SKM-1 treated with dmso at 0.1 percent for 144 hours (cell line): ENCODE data around the gene C1QB.

Experiments
- DNase-seq: peaks from one replicate; lab custom pipeline; 2025; ENCODE audit not compliant: unreplicated experiment; lab: John Stamatoyannopoulos, UW

The C1QB gene

GRCh38 chr1:22652881-22653316 lies at the start of gene C1QB:
C1QB (plus strand) TSS chr1:22653236; CDS start chr1:22659463, 6,227 bp downstream.
- DNase-seq = no peak

- no peak for DNase-seq
These were observed 46.9 kb upstream of the C1QB start for GRCh38 chr1:22606161-22606560.

GRCh38 chr1:22607154-22607553 lies 45.9 kb upstream of the C1QB start:
- no peak for DNase-seq

- no peak for DNase-seq
These were observed 44.7 kb upstream of the C1QB start for GRCh38 chr1:22608361-22608760.

- DNase-seq = no peak
These were observed 43.7 kb upstream of the C1QB start for GRCh38 chr1:22609291-22609690.

- DNase-seq = no peak
These were observed 41.5 kb upstream of the C1QB start for GRCh38 chr1:22611530-22611947.

GRCh38 chr1:22612671-22613571 lies 40.1 kb upstream of the C1QB start:
- DNase-seq = no peak

GRCh38 chr1:22613572-22613918 lies 39.5 kb upstream of the C1QB start:
- no peak for DNase-seq

GRCh38 chr1:22613951-22614350 lies 39.1 kb upstream of the C1QB start:
- no peak for DNase-seq

GRCh38 chr1:22615886-22616285 lies 37.1 kb upstream of the C1QB start:
- DNase-seq = no peak

GRCh38 chr1:22616571-22616970 lies 36.5 kb upstream of the C1QB start:
- DNase-seq = no peak

- DNase-seq = no peak
These were observed 35.0 kb upstream of the C1QB start for GRCh38 chr1:22618056-22618455.

- DNase-seq = peak; percentile 8
These were observed 33.8 kb upstream of the C1QB start for GRCh38 chr1:22619252-22619651.

- DNase-seq = no peak
These were observed 33.2 kb upstream of the C1QB start for GRCh38 chr1:22619798-22620197.

- no peak for DNase-seq
These were observed 31.3 kb upstream of the C1QB start for GRCh38 chr1:22621761-22622160.

GRCh38 chr1:22625262-22625925 lies 27.6 kb upstream of the C1QB start:
- no peak for DNase-seq

GRCh38 chr1:22626237-22627157 lies 26.5 kb upstream of the C1QB start:
- no peak for DNase-seq

GRCh38 chr1:22627331-22627730 lies 25.7 kb upstream of the C1QB start:
- DNase-seq = no peak

GRCh38 chr1:22628698-22629444 lies 24.2 kb upstream of the C1QB start:
- DNase-seq = no peak

GRCh38 chr1:22629886-22630285 lies 23.1 kb upstream of the C1QB start:
- no peak for DNase-seq
